Tibial nerve (tissue), 4 donors: ENCODE measurements around the gene CXADR. TPM values are rescaled to one million over a fixed set of nuclear protein-coding genes. Genes with fewer than 3 reads are reported as not detected.
A peak's percentile ranks its signal among the peaks of the same experiment; 100 is the strongest.

Experiments used
- DNase-seq, 2 donors: peaks; one replicate each; pipeline ENCODE4 v3.0.0-alpha.2; 2019; ENCODE audit warnings: low spot score in 2 of 2
- H3K27ac ChIP-seq, 4 donors: fragments of 200-600 bp; sonication (generic) in 3 of 4; one replicate each; pipeline ENCODE4 v1.5.1; 2017 to 2019; ENCODE audit warnings: mild to moderate bottlenecking in 1 of 4
- H3K27me3 ChIP-seq, 2 donors: fragments of 200-600 bp; sonication (generic) in 1 of 2; one replicate each; pipeline versions ENCODE4 v1.5.1 to v1.6.0; 2017 to 2019
- H3K36me3 ChIP-seq, 3 donors: fragments of 200-600 bp; sonication (generic); one replicate each; pipeline ENCODE4 v1.5.1; 2018 to 2019
- H3K4me1 ChIP-seq, 4 donors: fragments of 200-600 bp; sonication (generic) in 3 of 4; one replicate each; pipeline ENCODE4 v1.5.1; 2017 to 2019
- H3K4me3 ChIP-seq, 4 donors: fragments of 200-600 bp; sonication (generic) in 3 of 4; one replicate each; pipeline ENCODE4 v1.5.1; 2017 to 2019; ENCODE audit warnings: mild to moderate bottlenecking in 1 of 4, moderate library complexity in 1 of 4
- H3K9me3 ChIP-seq, 4 donors: fragments of 200-600 bp; sonication (generic) in 3 of 4; one replicate each; pipeline ENCODE4 v1.5.1; 2017 to 2019
- CTCF ChIP-seq, 5 experiments: fragments of 200-600 bp in 3 of 5; fragments of 450-650 bp in 2 of 5; sonication (generic) in 3 of 5; IDR thresholded peaks; one replicate each; pipeline ENCODE4 v1.5.1; 2016 to 2019; ENCODE audit warnings: antibody characterized with exemption in 5 of 5, mild to moderate bottlenecking in 3 of 5, moderate library complexity in 2 of 5
- EP300 ChIP-seq, 2 donors: sonication (generic); formaldehyde crosslinking; IDR thresholded peaks; one replicate each; pipeline ENCODE4 v1.6.1; 2017; ENCODE audit warnings: antibody characterized with exemption in 2 of 2, mild to moderate bottlenecking in 1 of 2
- POLR2A ChIP-seq, 2 donors: fragments of 450-650 bp; IDR thresholded peaks; one replicate each; pipeline ENCODE4 v1.6.1; 2017; ENCODE audit warnings: antibody characterized with exemption in 2 of 2, mild to moderate bottlenecking in 2 of 2, moderate library complexity in 2 of 2
- WGBS, 2 donors: methylation state at CpG; one replicate each; pipeline ENCODE4 v1.1.5; 2018; 5-methylcytosine and 5-hydroxymethylcytosine counted together
- total RNA-seq, 4 donors: library from RNA; depleted of rRNA; stranded (reverse); fragments of >200 nt; gene quantifications; one replicate each; pipeline ENCODE4 v1.1.0, GENCODE V29; 2016

CXADR gene
- total RNA-seq, 4 donors from 2014 or later: 0.30 to 9.2 (median 1.5) TPM

- 1 to 4% methylated on average over 34 to 37 of the region's 102 CpGs for WGBS, 2 donors
- H3K36me3 ChIP-seq: peaks cover 0 to 6% (median 0%) of the 10 kb centered on the region in 3 donors
These were observed 99.9 kb downstream of the CXADR start, which contains the start of gene BTG3 for GRCh38 chr21:17612565-17613241. Gene BTG3, minus strand, starts transcription at chr21:17612901. Its CDS starts 3,757 bp downstream, at chr21:17609144.

GRCh38 chr21:17613242-17613676, 100.4 kb downstream of the CXADR start:
- Histone ChIP-seq H3K27me3 (no peaks in the 10 kb centered on the region), H3K9me3 (no peaks in the 10 kb centered on the region), H3K27ac (peak overlapping the region; percentile 90 to 98 (median 96)), H3K4me1 (peaks cover 0 to 27% (median 7%) of the 10 kb centered on the region in 4 donors), H3K36me3 (peaks cover 0 to under 1% (median 0%) of the 10 kb centered on the region in 3 donors), H3K4me3 (peak overlapping the region; percentile 76 to 89 (median 86))
- WGBS, 2 donors: 15 to 17% methylated on average over 10 to 16 of the region's 16 CpGs
- DNase-seq: peak; percentile 17 to 36
- TF ChIP-seq CTCF (IDR thresholded peaks at IDR 0.05) (no peak), POLR2A (IDR thresholded peaks at IDR 0.05) (no peak), EP300 (IDR thresholded peaks at IDR 0.05) (no peak)

More at GRCh38 chr21:17612565-17613241, 99.9 kb downstream of the CXADR start, which contains the start of gene BTG3:
- Histone ChIP-seq H3K9me3 (no peaks in the 10 kb centered on the region), H3K4me3 (peak within 1 kb of the TSS; percentile 76 to 89 (median 86)), H3K4me1 (peaks cover 0 to 31% (median 7%) of the 10 kb centered on the region in 4 donors), H3K27ac (peak within 1 kb of the TSS; percentile 90 to 98 (median 96)), H3K27me3 (no peaks in the 10 kb centered on the region)
- peak; percentile 52 to 57 for DNase-seq
- TF ChIP-seq EP300 (IDR thresholded peaks at IDR 0.05) (peak in 1 of 2 donors; percentile 95), CTCF (IDR thresholded peaks at IDR 0.05) (peak in 2 of 5 experiments; percentile 17 to 41), POLR2A (IDR thresholded peaks at IDR 0.05) (peak; percentile 95)

DNA sequence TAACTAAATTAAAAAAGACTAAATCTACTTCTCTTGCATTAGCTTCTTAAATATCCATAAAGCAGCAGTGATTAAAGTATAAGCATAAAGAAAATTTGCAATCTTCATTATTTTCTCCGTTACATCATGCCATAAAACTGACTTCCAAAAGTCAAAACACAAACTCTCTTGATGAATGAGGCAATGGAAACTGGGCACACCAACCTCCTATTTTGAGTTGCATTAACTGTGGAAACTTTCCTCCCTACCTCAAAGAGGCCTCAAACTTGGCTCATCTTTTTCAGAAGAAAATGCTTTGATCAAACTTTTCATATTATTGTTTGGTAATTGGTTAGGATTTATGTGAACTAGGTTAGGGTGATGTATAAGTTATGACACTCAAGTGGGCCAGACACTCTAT, 104.0 kb downstream of the CXADR start:
- Histone ChIP-seq H3K36me3 (no peaks in the 10 kb centered on the region), H3K27me3 (no peaks in the 10 kb centered on the region), H3K9me3 (no peaks in the 10 kb centered on the region), H3K27ac (no peak overlapping the region), H3K4me3 (no peak overlapping the region), H3K4me1 (peaks cover 0 to 7% (median 0%) of the 10 kb centered on the region in 4 donors)
- TF ChIP-seq POLR2A (IDR thresholded peaks at IDR 0.05): no peak
- no peak for TF ChIP-seq EP300 (IDR thresholded peaks at IDR 0.05)
- TF ChIP-seq CTCF (IDR thresholded peaks at IDR 0.05): no peak
- no peak for DNase-seq
- WGBS, 2 donors: 70 to 74% methylated on average over 1 of the region's 1 CpG

DNA sequence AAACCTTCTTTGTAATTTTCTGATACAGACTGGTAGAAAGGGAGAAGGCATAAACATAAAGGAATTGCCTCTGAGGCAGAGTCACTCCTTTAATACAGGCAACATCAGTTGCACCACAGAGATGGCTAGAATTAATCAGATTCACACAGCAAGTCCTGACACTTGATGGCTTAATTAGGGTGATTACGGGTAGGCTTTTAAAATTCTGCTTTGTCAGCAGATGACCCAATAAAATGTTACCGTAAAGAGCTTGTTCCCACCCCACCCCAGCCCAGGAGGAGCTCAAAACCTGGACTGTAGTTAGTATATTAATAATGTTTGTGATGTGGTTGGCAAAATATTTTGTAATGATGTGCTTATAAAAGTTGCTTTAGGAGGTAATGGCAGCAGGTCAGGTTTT, 109.2 kb downstream of the CXADR start:
- WGBS, 2 donors: 27 to 51% methylated on average over 2 of the region's 2 CpGs
- H3K9me3 ChIP-seq: no peaks in the 10 kb centered on the region
- TF ChIP-seq POLR2A (IDR thresholded peaks at IDR 0.05) (no peak), CTCF (IDR thresholded peaks at IDR 0.05) (no peak), EP300 (IDR thresholded peaks at IDR 0.05) (no peak)
- no peaks in the 10 kb centered on the region for H3K36me3 ChIP-seq
- H3K4me1 ChIP-seq: no peaks in the 10 kb centered on the region
- no peaks in the 10 kb centered on the region for H3K27me3 ChIP-seq
- no peak for DNase-seq
- H3K27ac ChIP-seq: no peak overlapping the region
- no peak overlapping the region for H3K4me3 ChIP-seq

DNA sequence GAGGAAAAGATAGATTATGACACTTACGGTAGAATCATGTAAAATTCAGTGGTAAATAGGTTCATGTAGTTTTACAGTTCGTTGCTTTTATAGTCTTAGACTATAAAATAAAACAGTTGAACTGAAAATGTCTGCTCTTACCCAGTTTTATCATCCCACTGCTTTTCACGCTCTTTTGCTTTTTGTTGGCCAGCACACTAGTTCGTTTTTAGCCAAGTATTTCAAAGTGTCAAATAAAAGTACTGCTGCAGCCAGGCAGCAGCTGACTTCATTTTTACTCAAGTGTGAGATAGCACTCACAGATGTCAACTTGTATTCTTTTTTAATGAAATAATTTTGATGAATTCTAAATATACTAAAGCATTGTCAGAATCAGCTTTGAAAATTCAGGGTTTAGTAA, 118.4 kb downstream of the CXADR start:
- Histone ChIP-seq H3K4me3 (no peak overlapping the region), H3K36me3 (no peaks in the 10 kb centered on the region), H3K4me1 (no peaks in the 10 kb centered on the region), H3K27ac (no peak overlapping the region), H3K9me3 (no peaks in the 10 kb centered on the region), H3K27me3 (no peaks in the 10 kb centered on the region)
- 54 to 58% methylated on average over 4 of the region's 4 CpGs for WGBS, 2 donors
- TF ChIP-seq EP300 (IDR thresholded peaks at IDR 0.05): no peak
- no peak for TF ChIP-seq CTCF (IDR thresholded peaks at IDR 0.05)
- no peak for TF ChIP-seq POLR2A (IDR thresholded peaks at IDR 0.05)
- no peak for DNase-seq
